Hepatocyte (in vitro differentiated cells): ENCODE results near the gene MARCKSL1. TPM values are rescaled to one million over a fixed set of nuclear protein-coding genes. Genes with fewer than 3 reads are reported as not detected.

Source experiments
- DNase-seq: peaks from one replicate; pipeline ENCODE4 v3.0.0-alpha.2; 2016; ENCODE audit warnings: low spot score
- H2AFZ ChIP-seq: fragments of 200-600 bp; sonication (generic); 2 replicates; pipeline ENCODE4 v1.6.0; 2016; ENCODE audit warnings: antibody characterized with exemption, mild to moderate bottlenecking
- H3K27ac ChIP-seq: fragments of 200-600 bp; sonication (generic); 2 replicates; pipeline ENCODE4 v1.5.1; 2016; ENCODE audit warnings: mild to moderate bottlenecking
- H3K27me3 ChIP-seq: fragments of 200-600 bp; sonication (generic); 2 replicates; pipeline ENCODE4 v1.6.1; 2016
- H3K36me3 ChIP-seq: fragments of 200-600 bp; sonication (generic); replicated peaks from 2 replicates; pipeline ENCODE4 v1.5.1; 2016; ENCODE audit warnings: low read depth; ENCODE audit not compliant: insufficient read depth
- H3K4me1 ChIP-seq: fragments of 200-600 bp; sonication (generic); 2 replicates; pipeline ENCODE4 v1.5.1; 2016; ENCODE audit warnings: mild to moderate bottlenecking, moderate library complexity; ENCODE audit not compliant: insufficient read depth
- H3K4me2 ChIP-seq: fragments of 200-600 bp; sonication (generic); 2 replicates; pipeline ENCODE4 v1.6.0; 2016
- H3K4me3 ChIP-seq: fragments of 200-600 bp; sonication (generic); 2 replicates; pipeline ENCODE4 v1.5.1; 2016; ENCODE audit warnings: mild to moderate bottlenecking
- H3K79me2 ChIP-seq: fragments of 200-600 bp; sonication (generic); 2 replicates; pipeline ENCODE4 v1.6.0; 2017; ENCODE audit warnings: mild to moderate bottlenecking
- H3K9me2 ChIP-seq: fragments of 200-600 bp; sonication (generic); replicated peaks from 2 replicates; pipeline ENCODE4 v1.6.0; 2017; ENCODE audit warnings: mild to moderate bottlenecking; ENCODE audit not compliant: insufficient read depth
- H3K9me3 ChIP-seq: fragments of 200-600 bp; sonication (generic); 2 replicates; pipeline ENCODE4 v1.5.1; 2016; ENCODE audit warnings: low read depth, mild to moderate bottlenecking
- H4K20me1 ChIP-seq: fragments of 200-600 bp; sonication (generic); 2 replicates; pipeline ENCODE4 v1.6.0; 2016; ENCODE audit warnings: mild to moderate bottlenecking; ENCODE audit not compliant: insufficient read depth, poor library complexity, severe bottlenecking
- CTCF ChIP-seq: fragments of 200-600 bp; sonication (generic); IDR thresholded peaks from 2 replicates; pipeline ENCODE4 v1.5.1; 2016; ENCODE audit warnings: antibody characterized with exemption, mild to moderate bottlenecking; ENCODE audit not compliant: poor library complexity
- EZH2 ChIP-seq: fragments of 200-600 bp; sonication (generic); IDR thresholded peaks from 2 replicates; pipeline ENCODE4 v1.6.1; 2016; ENCODE audit warnings: antibody characterized with exemption, mild to moderate bottlenecking, borderline replicate concordance
- EZH2phosphoT487 ChIP-seq: fragments of 200-600 bp; sonication (generic); IDR thresholded peaks from one replicate; pipeline ENCODE4 v1.6.1; 2018; ENCODE audit warnings: antibody characterized with exemption, mild to moderate bottlenecking, low read depth, moderate library complexity; ENCODE audit not compliant: unreplicated experiment, severe bottlenecking
- WGBS: methylation state at CpG from one replicate; pipeline ENCODE4 v1.1.6; 2016; ENCODE audit warnings: low lambda C conversion rate; ENCODE audit errors: missing lambda C conversion rate; 5-methylcytosine and 5-hydroxymethylcytosine counted together
- polyA plus RNA-seq: library from polyadenylated mRNA; unstranded; fragments of >200 nt; fragmentation: Nextera tagmentation; extraction: Ambion mirVana; gene quantifications from 2 replicates; pipeline ENCODE4 v1.2.1, GENCODE V29; 2016
- total RNA-seq: library from RNA; depleted of rRNA; stranded (reverse); fragments of >200 nt; gene quantifications from 2 replicates; pipeline ENCODE4 v1.2.3, GENCODE V29; 2014

MARCKSL1 gene
- total and polyA plus RNA-seq, 2 experiments from 2014 or later: 143 to 358 TPM

GRCh38 chr1:32316903-32317277, 19.1 kb downstream of the MARCKSL1 start:
- Histone ChIP-seq H3K27me3 (no peaks in the 10 kb centered on the region), H3K79me2 (peaks cover 61% of the 10 kb centered on the region), H3K27ac (no peak overlapping the region), H3K9me3 (no peaks in the 10 kb centered on the region), H3K9me2 (no peaks in the 10 kb centered on the region), H3K4me2 (no peak overlapping the region), H4K20me1 (no peaks in the 10 kb centered on the region), H3K36me3 (no peaks in the 10 kb centered on the region), H3K4me3 (no peak overlapping the region), H2AFZ (no peak overlapping the region), H3K4me1 (peaks cover under 1% of the 10 kb centered on the region)
- TF ChIP-seq EZH2 (no peak), EZH2phosphoT487 (no peak), CTCF (no peak)
- WGBS: 88% methylated on average over 3 of the region's 3 CpGs
- DNase-seq: no peak

- Histone ChIP-seq H3K27ac (no peak overlapping the region), H3K79me2 (peaks cover 93% of the 10 kb centered on the region), H3K36me3 (no peaks in the 10 kb centered on the region), H4K20me1 (peaks cover 7% of the 10 kb centered on the region), H3K9me2 (no peaks in the 10 kb centered on the region), H3K4me1 (peaks cover 5% of the 10 kb centered on the region), H3K4me2 (no peak overlapping the region), H3K27me3 (no peaks in the 10 kb centered on the region), H2AFZ (no peak overlapping the region), H3K9me3 (no peaks in the 10 kb centered on the region), H3K4me3 (no peak overlapping the region)
- no peak for DNase-seq
- WGBS: 36% methylated on average over 2 of the region's 2 CpGs
- TF ChIP-seq CTCF: no peak
- TF ChIP-seq EZH2phosphoT487: no peak
- no peak for TF ChIP-seq EZH2
Observed at GRCh38 chr1:32311709-32312393, 24.2 kb downstream of the MARCKSL1 start.

GRCh38 chr1:32309960-32310359, 26.1 kb downstream of the MARCKSL1 start:
- Histone ChIP-seq H3K36me3 (no peaks in the 10 kb centered on the region), H3K4me1 (peaks cover 5% of the 10 kb centered on the region), H4K20me1 (peaks cover 7% of the 10 kb centered on the region), H3K4me2 (no peak overlapping the region), H3K4me3 (no peak overlapping the region), H2AFZ (no peak overlapping the region), H3K27me3 (no peaks in the 10 kb centered on the region), H3K9me3 (no peaks in the 10 kb centered on the region), H3K27ac (no peak overlapping the region), H3K79me2 (peaks cover 98% of the 10 kb centered on the region), H3K9me2 (no peaks in the 10 kb centered on the region)
- 48% methylated on average over 1 of the region's 1 CpG for WGBS
- TF ChIP-seq EZH2 (no peak), CTCF (no peak), EZH2phosphoT487 (no peak)
- DNase-seq: no peak
